ENCODE results near the gene CCDC183. TPM values are rescaled to one million over a fixed set of nuclear protein-coding genes. Genes with fewer than 3 reads are reported as not detected.

Gene CCDC183
- total and polyA plus RNA-seq, 10 of the 15 experiments (the other 5 are each of a cell fraction or from before 2014, with no cell fraction given) = 0.04 to 1.2 (median 0.55) TPM; not detected in 5

DNA sequence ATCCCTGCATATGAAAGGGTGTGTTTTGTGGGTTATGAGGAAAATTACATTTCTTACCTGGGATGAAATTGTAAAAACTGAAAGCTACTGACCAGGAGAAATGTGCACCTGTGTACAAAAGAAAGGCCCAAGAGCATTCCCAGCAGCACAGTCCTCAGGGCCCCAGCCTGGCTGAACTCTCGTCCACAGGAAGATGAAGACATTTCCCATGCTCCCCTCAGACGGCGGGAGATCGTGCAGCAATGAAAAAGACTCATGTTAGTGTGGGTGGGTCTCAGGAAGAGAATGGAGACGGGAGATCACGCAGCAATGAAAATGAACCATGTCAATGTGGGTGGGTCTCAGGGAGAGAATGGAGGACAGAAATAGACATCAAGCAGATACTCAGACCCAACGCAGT lies 19.2 kb upstream of the CCDC183 start:
- FAIRE-seq (no peak), DNase-seq (ENCODE audit: low read depth, low spot score) (no peak), ATAC-seq (no peak)
- H3K27ac ChIP-seq (ENCODE audit: control insufficient read depth, insufficient read depth) = no peak overlapping the region
- BruUV-seq (replicated peaks) = no TSS peak
- no peaks in the 10 kb centered on the region for H4K20me1 ChIP-seq (ENCODE audit: control insufficient read depth, insufficient read depth)
- no peak overlapping the region for H3K9ac ChIP-seq (ENCODE audit: control insufficient read depth, insufficient read depth, low read length)
- intact Hi-C loops (cut with micrococcal nuclease; ENCODE audit: unreplicated experiment) (no loop called here), in situ Hi-C loops (cut with MboI) (no loop called here)
- peak overlapping the region; percentile 11; the same call in 1 of the 2 replicates for H2AFZ ChIP-seq (ENCODE audit: control insufficient read depth, low read depth, low read length)
- POLR2A ChIA-PET = interaction anchor here (0.6 to 1.7 kb wide), 2 partner anchors 11 to 446 kb away, joined by 3 to 5 read pairs; no protein-coding TSS in a partner anchor
- H3K27me3 ChIP-seq (replicated peaks in 1 of 2; ENCODE audit: control insufficient read depth in 2 of 2, insufficient read depth in 2 of 2, low read length in 1 of 2) = peaks cover 0 to 1% of the 10 kb centered on the region in 2 experiments; a peak in 1 of 4 replicates
- no peaks in the 10 kb centered on the region for H3K79me2 ChIP-seq (ENCODE audit: control insufficient read depth, insufficient read depth, low read length)
- H3K9me3 ChIP-seq (replicated peaks; ENCODE audit: control insufficient read depth, insufficient read depth, low read length) = peaks cover 6% of the 10 kb centered on the region; the same call in 2 of the 3 replicates
- 51% methylated on average over 7 of the region's 7 CpGs for WGBS (ENCODE audit: insufficient coverage, insufficient replicate concordance, low lambda C conversion rate, missing lambda C conversion rate)
- H3K4me3 ChIP-seq = no peak overlapping the region
- H3K4me2 ChIP-seq (ENCODE audit: control insufficient read depth, insufficient read depth) = no peak overlapping the region
- RAD21 ChIA-PET (ENCODE audit: unreplicated experiment) = interaction anchor here (2.0 kb wide), 3 partner anchors 11 to 252 kb away, joined by 4 to 9 read pairs (median 6); no protein-coding TSS in a partner anchor
- H3K4me1 ChIP-seq (ENCODE audit: control insufficient read depth, insufficient read depth, low read length) = no peaks in the 10 kb centered on the region
- H3K36me3 ChIP-seq (ENCODE audit: control insufficient read depth in 2 of 2, insufficient read depth in 2 of 2, low read length in 1 of 2) = no peaks in the 10 kb centered on the region
- CTCF ChIA-PET = interaction anchor here (0.7 to 13.1 kb wide), 8 partner anchors 7 to 258 kb away, joined by 3 to 163 read pairs (median 7); partner anchors contain the start of gene LCN8
- SMC1A ChIA-PET (ENCODE audit: uncharacterized antibody, unreplicated experiment) = interaction anchor here (1.3 to 3.1 kb wide), 2 partner anchors 10 to 259 kb away, joined by 3 to 21 read pairs; no protein-coding TSS in a partner anchor
- TF ChIP-seq, protein P1, sequence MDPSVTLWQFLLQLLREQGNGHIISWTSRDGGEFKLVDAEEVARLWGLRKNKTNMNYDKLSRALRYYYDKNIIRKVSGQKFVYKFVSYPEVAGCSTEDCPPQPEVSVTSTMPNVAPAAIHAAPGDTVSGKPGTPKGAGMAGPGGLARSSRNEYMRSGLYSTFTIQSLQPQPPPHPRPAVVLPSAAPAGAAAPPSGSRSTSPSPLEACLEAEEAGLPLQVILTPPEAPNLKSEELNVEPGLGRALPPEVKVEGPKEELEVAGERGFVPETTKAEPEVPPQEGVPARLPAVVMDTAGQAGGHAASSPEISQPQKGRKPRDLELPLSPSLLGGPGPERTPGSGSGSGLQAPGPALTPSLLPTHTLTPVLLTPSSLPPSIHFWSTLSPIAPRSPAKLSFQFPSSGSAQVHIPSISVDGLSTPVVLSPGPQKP (IDR thresholded peaks at IDR 0.05; ENCODE audit: low read depth, low read length) = no peak
- TF ChIP-seq ZNF384 (IDR thresholded peaks at IDR 0.05; ENCODE audit: borderline replicate concordance, low read depth, low read length) (no peak), CREM (IDR thresholded peaks at IDR 0.05; ENCODE audit: low read depth) (no peak), KLF5 (IDR thresholded peaks at IDR 0.05; ENCODE audit: partially characterized antibody) (no peak), NRF1 (conservative IDR thresholded peaks at IDR 0.05; ENCODE audit: low read depth, low read length) (no peak), HDGF (IDR thresholded peaks at IDR 0.05) (no peak), ZBED1 (IDR thresholded peaks at IDR 0.05; ENCODE audit: borderline replicate concordance) (no peak), MYB (IDR thresholded peaks at IDR 0.05; ENCODE audit: borderline replicate concordance, low read depth, low read length) (no peak), YY1 (IDR thresholded peaks at IDR 0.05; ENCODE audit: low read depth, low read length) (no peak), TARDBP (IDR thresholded peaks at IDR 0.05; ENCODE audit: borderline replicate concordance) (no peak), CBX3 (IDR thresholded peaks at IDR 0.05; ENCODE audit: borderline replicate concordance, low read depth) (no peak), ZNF217 (IDR thresholded peaks at IDR 0.05) (no peak), RCOR1 (conservative IDR thresholded peaks at IDR 0.05; ENCODE audit: low read depth, low read length) (no peak), KAT2A (conservative IDR thresholded peaks at IDR 0.05; ENCODE audit: control insufficient read depth, low read depth, low read length) (no peak), MTA3 (IDR thresholded peaks at IDR 0.05; ENCODE audit: borderline replicate concordance, low read length) (no peak)
- TF ChIP-seq, protein P2, sequence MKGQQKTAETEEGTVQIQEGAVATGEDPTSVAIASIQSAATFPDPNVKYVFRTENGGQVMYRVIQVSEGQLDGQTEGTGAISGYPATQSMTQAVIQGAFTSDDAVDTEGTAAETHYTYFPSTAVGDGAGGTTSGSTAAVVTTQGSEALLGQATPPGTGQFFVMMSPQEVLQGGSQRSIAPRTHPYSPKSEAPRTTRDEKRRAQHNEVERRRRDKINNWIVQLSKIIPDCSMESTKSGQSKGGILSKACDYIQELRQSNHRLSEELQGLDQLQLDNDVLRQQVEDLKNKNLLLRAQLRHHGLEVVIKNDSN (IDR thresholded peaks at IDR 0.05; ENCODE audit: borderline replicate concordance, extremely low read length, insufficient read depth, low read depth, low read length) = no peak
- TF ChIP-seq, protein P3, sequence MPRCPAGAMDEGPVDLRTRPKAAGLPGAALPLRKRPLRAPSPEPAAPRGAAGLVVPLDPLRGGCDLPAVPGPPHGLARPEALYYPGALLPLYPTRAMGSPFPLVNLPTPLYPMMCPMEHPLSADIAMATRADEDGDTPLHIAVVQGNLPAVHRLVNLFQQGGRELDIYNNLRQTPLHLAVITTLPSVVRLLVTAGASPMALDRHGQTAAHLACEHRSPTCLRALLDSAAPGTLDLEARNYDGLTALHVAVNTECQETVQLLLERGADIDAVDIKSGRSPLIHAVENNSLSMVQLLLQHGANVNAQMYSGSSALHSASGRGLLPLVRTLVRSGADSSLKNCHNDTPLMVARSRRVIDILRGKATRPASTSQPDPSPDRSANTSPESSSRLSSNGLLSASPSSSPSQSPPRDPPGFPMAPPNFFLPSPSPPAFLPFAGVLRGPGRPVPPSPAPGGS (IDR thresholded peaks at IDR 0.05; ENCODE audit: borderline replicate concordance, insufficient read depth, low read depth, low read length, poor library complexity, severe bottlenecking) = no peak
- TF ChIP-seq, protein P4, sequence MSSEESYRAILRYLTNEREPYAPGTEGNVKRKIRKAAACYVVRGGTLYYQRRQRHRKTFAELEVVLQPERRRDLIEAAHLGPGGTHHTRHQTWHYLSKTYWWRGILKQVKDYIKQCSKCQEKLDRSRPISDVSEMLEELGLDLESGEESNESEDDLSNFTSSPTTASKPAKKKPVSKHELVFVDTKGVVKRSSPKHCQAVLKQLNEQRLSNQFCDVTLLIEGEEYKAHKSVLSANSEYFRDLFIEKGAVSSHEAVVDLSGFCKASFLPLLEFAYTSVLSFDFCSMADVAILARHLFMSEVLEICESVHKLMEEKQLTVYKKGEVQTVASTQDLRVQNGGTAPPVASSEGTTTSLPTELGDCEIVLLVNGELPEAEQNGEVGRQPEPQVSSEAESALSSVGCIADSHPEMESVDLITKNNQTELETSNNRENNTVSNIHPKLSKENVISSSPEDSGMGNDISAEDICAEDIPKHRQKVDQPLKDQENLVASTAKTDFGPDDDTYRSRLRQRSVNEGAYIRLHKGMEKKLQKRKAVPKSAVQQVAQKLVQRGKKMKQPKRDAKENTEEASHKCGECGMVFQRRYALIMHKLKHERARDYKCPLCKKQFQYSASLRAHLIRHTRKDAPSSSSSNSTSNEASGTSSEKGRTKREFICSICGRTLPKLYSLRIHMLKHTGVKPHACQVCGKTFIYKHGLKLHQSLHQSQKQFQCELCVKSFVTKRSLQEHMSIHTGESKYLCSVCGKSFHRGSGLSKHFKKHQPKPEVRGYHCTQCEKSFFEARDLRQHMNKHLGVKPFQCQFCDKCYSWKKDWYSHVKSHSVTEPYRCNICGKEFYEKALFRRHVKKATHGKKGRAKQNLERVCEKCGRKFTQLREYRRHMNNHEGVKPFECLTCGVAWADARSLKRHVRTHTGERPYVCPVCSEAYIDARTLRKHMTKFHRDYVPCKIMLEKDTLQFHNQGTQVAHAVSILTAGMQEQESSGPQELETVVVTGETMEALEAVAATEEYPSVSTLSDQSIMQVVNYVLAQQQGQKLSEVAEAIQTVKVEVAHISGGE (CRISPR knock-in tag; IDR thresholded peaks at IDR 0.05) = no peak
